Stimulated activated CD4-positive, alpha-beta T cell treated with anti-CD3 and anti-CD28 coated beads, Interleukin-15, amount 100 ng/mL, for 1 hour (primary cell): ENCODE data around the gene ITGAX.

Experiments used
- DNase-seq, 2 donors: peaks; one replicate each; pipeline ENCODE4 v3.0.0-alpha.2; 2020; ENCODE audit warnings: low read depth in 1 of 2, low spot score in 1 of 2

ITGAX gene

DNA sequence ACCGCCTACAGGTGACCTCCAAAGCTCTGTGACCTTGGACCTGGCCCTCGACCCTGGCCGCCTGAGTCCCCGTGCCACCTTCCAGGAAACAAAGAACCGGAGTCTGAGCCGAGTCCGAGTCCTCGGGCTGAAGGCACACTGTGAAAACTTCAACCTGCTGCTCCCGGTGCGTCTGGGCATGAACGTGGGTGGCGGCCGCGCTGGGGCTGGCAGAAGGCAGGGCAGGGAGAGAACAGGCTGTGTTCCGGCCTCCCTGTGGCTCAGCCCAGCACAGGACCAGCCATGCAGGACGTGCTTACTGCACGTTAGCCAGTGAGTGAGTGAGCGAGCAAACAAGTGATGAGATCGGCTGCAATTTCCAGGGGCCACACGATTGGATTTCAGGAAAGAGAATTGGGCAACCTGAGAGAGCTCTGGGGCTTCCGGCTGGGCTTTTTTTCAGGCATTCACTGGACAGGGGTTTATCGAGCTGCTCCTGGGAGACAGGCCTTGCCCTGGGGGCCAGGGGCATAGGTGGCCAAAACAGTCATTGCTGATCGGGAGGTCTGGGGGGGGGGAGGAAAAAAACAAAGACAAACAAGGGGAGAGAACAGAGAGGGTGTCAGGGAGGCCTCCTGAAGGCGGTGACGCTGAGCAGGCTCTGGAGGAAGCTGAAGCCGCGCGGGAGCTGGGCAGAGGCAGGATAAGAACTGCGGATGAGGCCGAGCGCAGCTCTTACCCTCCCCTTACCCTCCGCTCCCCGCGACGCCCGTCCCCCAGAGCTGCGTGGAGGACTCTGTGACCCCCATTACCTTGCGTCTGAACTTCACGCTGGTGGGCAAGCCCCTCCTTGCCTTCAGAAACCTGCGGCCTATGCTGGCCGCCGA lies 16.9 kb downstream of the ITGAX start:
- no peak for DNase-seq

DNA sequence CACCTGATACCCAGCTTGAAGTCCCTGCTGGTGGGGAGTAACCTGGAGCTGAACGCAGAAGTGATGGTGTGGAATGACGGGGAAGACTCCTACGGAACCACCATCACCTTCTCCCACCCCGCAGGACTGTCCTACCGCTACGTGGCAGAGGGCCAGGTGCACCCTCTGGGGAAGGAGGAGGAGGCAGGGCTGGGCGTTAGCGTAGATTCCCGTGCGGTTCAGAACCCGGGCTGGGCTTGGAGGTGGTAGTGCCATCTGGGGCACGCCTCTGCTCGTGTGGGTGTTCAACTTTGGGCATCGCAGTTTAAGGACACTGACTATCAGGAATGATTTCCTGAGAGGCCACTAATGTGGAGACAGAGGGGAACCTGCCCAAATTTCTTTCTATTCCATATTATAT lies 18.3 kb downstream of the ITGAX start:
- no peak for DNase-seq

DNA sequence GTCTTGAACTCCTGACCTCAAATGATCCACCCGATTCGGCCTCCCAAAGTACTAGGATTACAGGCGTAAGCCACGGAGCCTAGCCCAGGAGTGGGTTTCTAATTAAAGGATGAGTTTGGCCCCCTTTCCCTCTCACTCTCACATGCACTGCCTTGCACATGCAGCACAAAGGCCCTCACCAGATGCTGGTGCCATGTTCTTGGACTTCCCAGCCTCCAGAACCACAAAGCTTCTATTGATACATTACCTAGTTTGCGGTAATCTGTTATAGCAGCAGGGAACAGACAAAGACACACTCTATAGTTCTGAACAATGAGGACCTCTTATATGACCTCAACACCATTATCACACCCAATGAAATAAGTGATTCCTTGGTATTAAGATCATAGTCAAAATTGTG lies 20.3 kb downstream of the ITGAX start:
- DNase-seq = no peak

- no peak for DNase-seq
Observed at GRCh38 chr16:31376705-31377104, 21.7 kb downstream of the ITGAX start.

GRCh38 chr16:31377210-31377903 lies 22.4 kb downstream of the ITGAX start:
- DNase-seq = no peak

GRCh38 chr16:31380201-31380600 lies 25.2 kb downstream of the ITGAX start:
- no peak for DNase-seq

DNA sequence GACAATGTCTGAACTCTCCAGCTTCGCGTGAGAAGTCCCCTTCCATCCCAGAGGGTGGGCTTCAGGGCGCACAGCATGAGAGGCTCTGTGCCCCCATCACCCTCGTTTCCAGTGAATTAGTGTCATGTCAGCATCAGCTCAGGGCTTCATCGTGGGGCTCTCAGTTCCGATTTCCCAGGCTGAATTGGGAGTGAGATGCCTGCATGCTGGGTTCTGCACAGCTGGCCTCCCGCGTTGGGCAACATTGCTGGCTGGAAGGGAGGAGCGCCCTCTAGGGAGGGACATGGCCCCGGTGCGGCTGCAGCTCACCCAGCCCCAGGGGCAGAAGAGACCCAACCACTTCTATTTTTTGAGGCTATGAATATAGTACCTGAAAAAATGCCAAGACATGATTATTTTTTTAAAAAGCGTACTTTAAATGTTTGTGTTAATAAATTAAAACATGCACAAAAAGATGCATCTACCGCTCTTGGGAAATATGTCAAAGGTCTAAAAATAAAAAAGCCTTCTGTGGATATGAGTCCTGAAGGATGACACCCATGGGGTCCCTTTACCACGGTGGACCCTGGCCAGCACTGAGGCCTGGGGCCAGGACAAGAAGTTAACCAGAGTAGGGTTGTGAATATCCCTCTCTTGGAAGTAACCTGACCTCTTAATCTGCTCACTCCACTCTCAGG lies 27.6 kb downstream of the ITGAX start:
- DNase-seq = peak; percentile 13 to 48

- no peak for DNase-seq
Observed at GRCh38 chr16:31385680-31386079, 30.7 kb downstream of the ITGAX start.

GRCh38 chr16:31386157-31386984 lies 31.4 kb downstream of the ITGAX start:
- DNase-seq = no peak

DNA sequence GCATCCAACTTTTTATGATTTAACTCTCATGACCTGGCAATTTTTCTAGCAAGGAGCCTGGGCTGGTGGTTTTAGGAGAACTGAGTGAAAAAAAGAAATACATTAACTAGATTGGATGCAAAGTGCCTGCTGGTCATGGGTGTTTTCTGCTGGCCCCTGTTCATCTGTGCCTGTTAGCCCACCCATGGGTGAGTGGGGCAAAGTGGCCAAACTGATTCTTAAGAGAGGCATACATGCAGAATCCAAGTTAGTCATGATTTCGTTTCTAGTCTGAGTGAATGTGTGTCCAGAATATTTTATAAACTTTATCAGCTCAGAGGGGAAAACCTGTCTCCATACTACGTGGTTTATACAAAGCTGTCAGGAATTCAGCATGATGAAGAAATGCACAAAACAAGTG lies 33.6 kb downstream of the ITGAX start:
- no peak for DNase-seq

GRCh38 chr16:31390504-31391041 lies 35.6 kb downstream of the ITGAX start:
- DNase-seq = no peak

- DNase-seq = no peak
Observed at GRCh38 chr16:31393056-31393455, 38.1 kb downstream of the ITGAX start, which contains the start of gene ITGAD. ITGAD (plus strand) TSS chr16:31393335; CDS start chr16:31393361, 26 bp downstream.

GRCh38 chr16:31395647-31396046 lies 40.7 kb downstream of the ITGAX start:
- no peak for DNase-seq

DNA sequence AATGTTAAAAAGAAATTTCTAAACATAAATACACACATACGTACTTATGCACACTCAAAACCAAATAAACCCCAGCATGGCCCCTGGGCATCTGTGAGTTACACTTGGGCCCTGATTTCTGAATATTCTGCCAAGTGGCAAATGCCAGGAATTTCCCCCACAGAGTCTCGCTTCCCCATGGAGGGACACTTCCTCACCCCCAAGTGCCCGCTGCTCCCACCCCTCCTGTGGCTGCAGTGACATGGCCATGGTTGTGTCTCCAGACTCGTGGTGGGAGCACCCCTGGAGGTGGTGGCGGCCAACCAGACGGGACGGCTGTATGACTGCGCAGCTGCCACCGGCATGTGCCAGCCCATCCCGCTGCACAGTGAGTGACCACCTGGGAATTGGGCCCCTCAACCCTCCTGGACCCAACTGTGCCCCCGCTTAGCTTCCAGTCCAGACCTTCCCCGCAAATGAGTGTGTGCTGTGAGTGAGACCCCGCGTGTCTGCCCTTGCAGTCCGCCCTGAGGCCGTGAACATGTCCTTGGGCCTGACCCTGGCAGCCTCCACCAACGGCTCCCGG lies 42.2 kb downstream of the ITGAX start:
- DNase-seq = no peak

GRCh38 chr16:31397701-31398100 lies 42.7 kb downstream of the ITGAX start:
- no peak for DNase-seq

GRCh38 chr16:31400191-31400590 lies 45.2 kb downstream of the ITGAX start:
- DNase-seq = no peak

GRCh38 chr16:31401436-31401835 lies 46.5 kb downstream of the ITGAX start:
- no peak for DNase-seq

- no peak for DNase-seq
Observed at GRCh38 chr16:31402687-31403086, 47.7 kb downstream of the ITGAX start.

- no peak for DNase-seq
Observed at GRCh38 chr16:31403590-31404352, 48.8 kb downstream of the ITGAX start.
